A549 (cell line): ENCODE measurements around the gene ENKUR. TPM values are rescaled to one million over a fixed set of nuclear protein-coding genes. Genes with fewer than 3 reads are reported as not detected.

Experiments
- ATAC-seq, 2 experiments: fragments of 200-7000 bp in 1 of 2; fragments of >200 bp in 1 of 2; cut with Nextera tagmentation in 1 of 2; cut with Tn5 transposase in 1 of 2; 3 replicates each; pipeline versions ENCODE4 v1.8.0 to v1.9.1; 2018 to 2020; ENCODE audit warnings: mild to moderate bottlenecking in 1 of 2, moderate library complexity in 1 of 2
- CTCF ChIA-PET: fragments of 300-600 bp; sonication (Branson Sonifier 250); formaldehyde crosslinking; extraction: SDS; loops from one replicate; lab custom pipeline; 2021; ENCODE audit warnings: antibody characterized with exemption, inconsistent platforms; lab: Yijun Ruan, JAX
- POLR2A ChIA-PET: fragments of 350-600 bp; formaldehyde crosslinking; extraction: SDS; loops from one replicate; lab custom pipeline; 2021; ENCODE audit warnings: antibody characterized with exemption, inconsistent platforms; lab: Yijun Ruan, JAX
- DNase-seq, 2 experiments: peaks; one replicate each; pipeline versions ENCODE4 v3.0.0 to v3.0.0-alpha.2; 2011 to 2016; ENCODE audit warnings: low read depth in 1 of 2, low spot score in 1 of 2
- FAIRE-seq: peaks from 2 replicates; lab custom pipeline; 2011; peaks lifted over from hg19 to GRCh38; lab: Jason Lieb, UNC
- H3K27ac ChIP-seq, 2 experiments: fragments of >200 bp; sonication (Bioruptor Twin); formaldehyde crosslinking; 3 replicates each; pipeline ENCODE4 v1.5.1; 2016 to 2017
- H3K4me1 ChIP-seq: fragments of >200 bp; sonication (Bioruptor Twin); formaldehyde crosslinking; 3 replicates; pipeline ENCODE4 v1.6.1; 2016
- H3K4me2 ChIP-seq: fragments of >200 bp; sonication (Bioruptor Twin); formaldehyde crosslinking; 3 replicates; pipeline ENCODE4 v1.6.1; 2016
- H3K4me3 ChIP-seq: fragments of >200 bp; sonication (Bioruptor Twin); formaldehyde crosslinking; 3 replicates; pipeline ENCODE4 v1.5.1; 2016
- H3K9me3 ChIP-seq: fragments of >200 bp; sonication (Bioruptor Twin); formaldehyde crosslinking; 3 replicates; pipeline ENCODE4 v1.6.1; 2016
- CBX2 ChIP-seq: fragments of 200-600 bp; sonication (generic); IDR thresholded peaks from 2 replicates; pipeline ENCODE4 v1.6.1; 2016; ENCODE audit warnings: low read depth, mild to moderate bottlenecking, borderline replicate concordance
- CEBPB ChIP-seq, 2 experiments: fragments of >200 bp in 1 of 2; sonication (Bioruptor Twin) in 1 of 2; formaldehyde crosslinking in 1 of 2; IDR thresholded peaks; 2 replicates each; pipeline ENCODE4 v1.6.1; 2012 to 2016
- CHD4 ChIP-seq: fragments of 200-600 bp; sonication (generic); IDR thresholded peaks from 2 replicates; pipeline ENCODE4 v1.6.1; 2016; ENCODE audit warnings: antibody characterized with exemption, mild to moderate bottlenecking, borderline replicate concordance
- CTCF ChIP-seq: fragments of >200 bp; sonication (Bioruptor Twin); formaldehyde crosslinking; IDR thresholded peaks from 3 replicates; pipeline ENCODE4 v1.5.1; 2016
- EHF ChIP-seq: fragments of 250-450 bp; sonication (Bioruptor Pico); IDR thresholded peaks from 2 replicates; pipeline ENCODE4 v1.5.0; 2020; ENCODE audit warnings: mild to moderate bottlenecking
- EHMT2 ChIP-seq: fragments of 200-600 bp; sonication (generic); IDR thresholded peaks from 2 replicates; pipeline ENCODE4 v1.6.1; 2016; ENCODE audit warnings: antibody characterized with exemption, low read depth, mild to moderate bottlenecking, moderate library complexity
- EP300 ChIP-seq, 2 experiments: fragments of >200 bp; sonication (Bioruptor Twin); formaldehyde crosslinking; IDR thresholded peaks; 2 replicates in 1 of 2; 3 replicates in 1 of 2; pipeline ENCODE4 v1.6.1; 2016 to 2017
- FOSB ChIP-seq: fragments of 250-450 bp; sonication (Bioruptor Pico); IDR thresholded peaks from 2 replicates; pipeline ENCODE4 v1.5.0; 2020; ENCODE audit warnings: mild to moderate bottlenecking, moderate library complexity
- FOSL2 ChIP-seq, 2 experiments: fragments of 450-650 bp in 1 of 2; fragments of >200 bp in 1 of 2; sonication (Bioruptor Twin) in 1 of 2; formaldehyde crosslinking; IDR thresholded peaks; 2 replicates each; pipeline versions ENCODE4 v1.5.0 to v1.6.1; 2016 to 2020; ENCODE audit warnings: mild to moderate bottlenecking in 1 of 2, moderate library complexity in 1 of 2
- FOXS1 ChIP-seq: fragments of 250-450 bp; sonication (Bioruptor Pico); IDR thresholded peaks from 2 replicates; pipeline ENCODE4 v1.5.0; 2020; ENCODE audit warnings: mild to moderate bottlenecking, moderate library complexity
- HES2 ChIP-seq: fragments of >200 bp; sonication (Bioruptor Twin); formaldehyde crosslinking; IDR thresholded peaks from 2 replicates; pipeline ENCODE4 v1.6.1; 2016
- HMGXB4 ChIP-seq: fragments of 250-450 bp; sonication (Bioruptor Pico); IDR thresholded peaks from 2 replicates; pipeline ENCODE4 v1.5.0; 2021; ENCODE audit warnings: mild to moderate bottlenecking, moderate library complexity, borderline replicate concordance
- HOXA7 ChIP-seq: fragments of 250-450 bp; sonication (Bioruptor Pico); IDR thresholded peaks from 2 replicates; pipeline ENCODE4 v1.5.0; 2020; ENCODE audit warnings: mild to moderate bottlenecking, moderate library complexity
- HOXB5 ChIP-seq: fragments of 250-450 bp; sonication (Bioruptor Pico); IDR thresholded peaks from 2 replicates; pipeline ENCODE4 v1.5.0; 2020; ENCODE audit warnings: mild to moderate bottlenecking, moderate library complexity
- JUN ChIP-seq, 2 experiments: fragments of >200 bp; sonication (Bioruptor Twin); formaldehyde crosslinking; IDR thresholded peaks; 2 replicates in 1 of 2; 3 replicates in 1 of 2; pipeline ENCODE4 v1.6.1; 2016 to 2017
- JUNB ChIP-seq: fragments of >200 bp; sonication (Bioruptor Twin); formaldehyde crosslinking; IDR thresholded peaks from 2 replicates; pipeline ENCODE4 v1.6.1; 2016
- KDM1A ChIP-seq: fragments of 200-600 bp; sonication (generic); IDR thresholded peaks from 2 replicates; pipeline ENCODE4 v1.6.1; 2016; ENCODE audit warnings: low read depth, mild to moderate bottlenecking
- KDM5A ChIP-seq: fragments of 200-600 bp; sonication (generic); IDR thresholded peaks from 2 replicates; pipeline ENCODE4 v1.6.1; 2016; ENCODE audit warnings: antibody characterized with exemption, mild to moderate bottlenecking
- MAFK ChIP-seq: fragments of 450-650 bp; IDR thresholded peaks from 2 replicates; pipeline ENCODE4 v1.6.1; 2014; ENCODE audit not compliant: partially characterized antibody
- NFE2L2 ChIP-seq: fragments of 150-350 bp; conservative IDR thresholded peaks from 2 replicates; pipeline ENCODE4 v1.6.1; 2014; ENCODE audit warnings: low read length
- NPAS2 ChIP-seq: fragments of 250-450 bp; sonication (Bioruptor Pico); IDR thresholded peaks from 2 replicates; pipeline ENCODE4 v1.8.0; 2022; ENCODE audit warnings: mild to moderate bottlenecking, moderate library complexity, borderline replicate concordance
- NR3C1 ChIP-seq: fragments of >200 bp; sonication (Bioruptor Twin); formaldehyde crosslinking; IDR thresholded peaks from 3 replicates; pipeline ENCODE4 v1.6.1; 2017
- PHF8 ChIP-seq: fragments of 200-600 bp; sonication (generic); IDR thresholded peaks from 2 replicates; pipeline ENCODE4 v1.6.1; 2016; ENCODE audit warnings: low read depth, mild to moderate bottlenecking, antibody characterized with exemption, moderate library complexity, borderline replicate concordance
- POLR2A ChIP-seq: IDR thresholded peaks from 2 replicates; pipeline ENCODE4 v1.6.1; 2012; ENCODE audit warnings: mild to moderate bottlenecking, low read length
- POLR2AphosphoS2 ChIP-seq: conservative IDR thresholded peaks from 2 replicates; pipeline ENCODE4 v1.6.1; 2012; ENCODE audit warnings: low read length, improper control_type of control experiment, inconsistent platforms
- RAD21 ChIP-seq, 2 experiments: fragments of >200 bp in 1 of 2; sonication (Bioruptor Twin) in 1 of 2; formaldehyde crosslinking in 1 of 2; IDR thresholded peaks in 1 of 2; conservative IDR thresholded peaks in 1 of 2; 2 replicates in 1 of 2; 3 replicates in 1 of 2; pipeline ENCODE4 v1.6.1; 2012 to 2018; ENCODE audit warnings: inconsistent platforms in 1 of 2
- RARB ChIP-seq: fragments of 250-450 bp; sonication (Bioruptor Pico); IDR thresholded peaks from 2 replicates; pipeline ENCODE4 v1.8.0; 2021; ENCODE audit warnings: mild to moderate bottlenecking, moderate library complexity
- RCOR1 ChIP-seq: fragments of 150-350 bp; IDR thresholded peaks from 2 replicates; pipeline ENCODE4 v1.6.1; 2014; ENCODE audit warnings: antibody characterized with exemption, low read length, low read depth
- SMC3 ChIP-seq: fragments of >200 bp; sonication (Bioruptor Twin); formaldehyde crosslinking; IDR thresholded peaks from 3 replicates; pipeline ENCODE4 v1.6.1; 2018; ENCODE audit warnings: inconsistent platforms
- TFCP2L1 ChIP-seq: fragments of 250-450 bp; sonication (Bioruptor Pico); IDR thresholded peaks from 2 replicates; pipeline ENCODE4 v1.5.0; 2021; ENCODE audit warnings: mild to moderate bottlenecking
- USF2 ChIP-seq: fragments of 450-650 bp; IDR thresholded peaks from 2 replicates; pipeline ENCODE4 v1.6.1; 2014; ENCODE audit warnings: antibody characterized with exemption
- ZC3H11A ChIP-seq: fragments of 450-650 bp; IDR thresholded peaks from 2 replicates; pipeline ENCODE4 v1.6.1; 2014; ENCODE audit warnings: antibody characterized with exemption, mild to moderate bottlenecking
- ZFP36 ChIP-seq: fragments of 450-650 bp; IDR thresholded peaks from 2 replicates; pipeline ENCODE4 v1.6.1; 2014; ENCODE audit warnings: borderline replicate concordance; ENCODE audit not compliant: partially characterized antibody
- WGBS: methylation state at CpG from one replicate; pipeline ENCODE4 v1.1.6; 2017; ENCODE audit errors: missing lambda C conversion rate; 5-methylcytosine and 5-hydroxymethylcytosine counted together
- polyA plus RNA-seq, 4 experiments: library from polyadenylated mRNA; depleted of rRNA in 3 of 4; stranded (reverse); fragments of >200 nt; fragmentation: RNase III in 1 of 4; extraction: RNeasy Plus Mini Kit Qiagen cat#74134 plus additional on column Dnase treatment in 1 of 4; gene quantifications; 2 replicates in 3 of 4; 3 replicates in 1 of 4; pipeline ENCODE4 v1.2.3, GENCODE V29; 2011 to 2017
- TF ChIP-seq, protein P1 (sequence below): IDR thresholded peaks from 2 replicates; pipeline ENCODE4 v1.6.1; 2012

ENKUR gene
- polyA plus RNA-seq, 2 of the 4 experiments (the other 2 are of a cell fraction): 0.30 to 0.43 TPM

DNA sequence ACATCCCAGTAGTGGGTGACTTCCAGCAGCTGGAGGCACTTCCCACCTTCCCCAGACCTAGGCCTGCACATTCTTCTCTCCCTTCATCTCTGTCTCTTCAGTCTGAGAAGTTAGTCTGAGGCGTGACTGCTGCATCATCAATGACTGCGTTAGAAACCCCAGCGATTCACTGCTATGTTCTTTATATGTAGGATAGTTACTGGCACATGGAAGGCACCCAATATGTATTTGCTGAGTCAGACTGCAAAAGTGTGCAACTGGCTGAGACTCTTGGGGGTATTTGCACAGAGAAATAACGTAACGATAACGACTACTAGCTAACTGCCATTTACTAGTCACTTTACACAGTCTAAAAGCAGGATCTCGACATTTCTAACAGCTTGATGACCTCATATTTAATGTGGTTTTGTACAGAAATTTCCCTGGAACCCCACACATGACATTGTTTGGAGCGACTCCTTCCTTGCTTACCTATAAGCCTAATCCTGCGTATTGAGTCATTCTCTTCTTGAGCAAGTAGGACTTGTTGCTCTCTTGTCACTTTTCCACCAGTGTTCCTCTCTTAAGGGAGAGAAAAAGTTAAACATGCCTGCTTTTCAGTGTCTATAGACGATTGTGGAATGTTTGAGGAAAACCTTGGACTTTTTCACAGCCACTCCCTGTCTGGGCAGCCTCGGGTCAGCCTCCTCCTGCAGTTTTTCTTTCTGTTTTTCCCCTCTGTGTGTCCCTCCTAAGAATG, 45.9 kb upstream of the ENKUR start:
- DNase-seq: peak in 1 of 2 experiments; percentile 47
- TF ChIP-seq JUN (IDR thresholded peaks at IDR 0.05) (0 out of 5 replicates have a peak, but pooled peaks of 1 of the 2 experiments have one; percentile 21), HMGXB4 (CRISPR knock-in tag) (no peak), USF2 (no peak), RAD21 (conservative IDR thresholded peaks at IDR 0.05 in 1 of 2, IDR thresholded peaks at IDR 0.05 in 1 of 2) (no peak), RARB (CRISPR knock-in tag) (no peak), CHD4 (no peak), TFCP2L1 (CRISPR knock-in tag) (no peak), SMC3 (no peak), FOXS1 (no peak), ZC3H11A (no peak), KDM5A (no peak), FOSB (no peak), FOSL2 (IDR thresholded peaks at IDR 0.05) (no peak; the same call in 1 of the 2 replicates), FOSL2 (CRISPR knock-in tag; IDR thresholded peaks at IDR 0.05) (peak; percentile 24; the same call in 1 of the 2 replicates), MAFK (peak; percentile 97), JUNB (peak; percentile 7; the same call in 1 of the 2 replicates), NR3C1 (no peak), CBX2 (no peak), POLR2A (no peak), NPAS2 (CRISPR knock-in tag) (no peak), EP300 (IDR thresholded peaks at IDR 0.05) (no peak), NFE2L2 (peak; percentile 26), RCOR1 (no peak), CEBPB (IDR thresholded peaks at IDR 0.05) (no peak)
- TF ChIP-seq, protein P1, sequence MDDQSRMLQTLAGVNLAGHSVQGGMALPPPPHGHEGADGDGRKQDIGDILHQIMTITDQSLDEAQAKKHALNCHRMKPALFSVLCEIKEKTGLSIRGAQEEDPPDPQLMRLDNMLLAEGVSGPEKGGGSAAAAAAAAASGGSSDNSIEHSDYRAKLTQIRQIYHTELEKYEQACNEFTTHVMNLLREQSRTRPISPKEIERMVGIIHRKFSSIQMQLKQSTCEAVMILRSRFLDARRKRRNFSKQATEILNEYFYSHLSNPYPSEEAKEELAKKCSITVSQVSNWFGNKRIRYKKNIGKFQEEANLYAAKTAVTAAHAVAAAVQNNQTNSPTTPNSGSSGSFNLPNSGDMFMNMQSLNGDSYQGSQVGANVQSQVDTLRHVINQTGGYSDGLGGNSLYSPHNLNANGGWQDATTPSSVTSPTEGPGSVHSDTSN: no peak
- TF ChIP-seq, all 56 proteins: peak for 5
- WGBS: 23% methylated on average over 11 of the region's 11 CpGs
- FAIRE-seq (no peak), ATAC-seq (peak; percentile 28 to 47; a peak in 5 of 6 replicates)
- Histone ChIP-seq H3K4me3 (peak overlapping the region; percentile 19; the same call in 2 of the 3 replicates), H3K9me3 (no peaks in the 10 kb centered on the region), H3K4me2 (peak overlapping the region; percentile 85), H3K4me1 (peaks cover 53% of the 10 kb centered on the region), H3K27ac (peak overlapping the region; percentile 90 to 95)
- CTCF ChIA-PET: interaction anchor here (0.7 to 4.4 kb wide), 5 partner anchors 9 to 419 kb away, joined by 3 to 23 read pairs (median 6); no protein-coding TSS in a partner anchor
- POLR2A ChIA-PET: interaction anchor here (1.1 kb wide), 1 partner anchor 46 kb away, joined by 6 read pairs; the partner anchor contains the start of genes ENKUR and THNSL1

- no peak for ATAC-seq
- WGBS: 97% methylated on average over 7 of the region's 7 CpGs
- DNase-seq: no peak
- peaks cover 53% of the 10 kb centered on the region for H3K4me1 ChIP-seq
- ChIA-PET POLR2A (no interaction called here), CTCF (interaction anchor here (0.8 to 4.4 kb wide), 5 partner anchors 10 to 418 kb away, joined by 3 to 23 read pairs (median 6); no protein-coding TSS in a partner anchor)
- H3K9me3 ChIP-seq: no peaks in the 10 kb centered on the region
- H3K4me2 ChIP-seq: peak overlapping the region; percentile 85
- H3K27ac ChIP-seq: peak overlapping the region; percentile 90 to 95
- FAIRE-seq: no peak
- no peak overlapping the region for H3K4me3 ChIP-seq
- TF ChIP-seq SMC3 (no peak), POLR2AphosphoS2 (no peak), HES2 (no peak), PHF8 (no peak), EHMT2 (no peak), KDM1A (no peak), HOXA7 (CRISPR knock-in tag) (no peak), EHF (no peak), HOXB5 (CRISPR knock-in tag) (no peak), ZFP36 (no peak), CTCF (no peak)
These were observed 45.2 kb upstream of the ENKUR start for GRCh38 chr10:25061125-25061524.
